Activated gamma-delta T cell (primary cell): Measurements from ENCODE around the gene BEST4.
"Not testable (repeated sequence)": the region's sequence is repeated elsewhere in the genome, so short reads cannot be mapped to it uniquely, and the experiment has no call there.

ENCODE experiments used
- DNase-seq: peaks from one replicate; lab custom pipeline; 2025; lab: John Stamatoyannopoulos, UW

Gene BEST4

GRCh38 chr1:44819608-44820327 lies 31.8 kb upstream of the BEST4 start:
- peak; percentile 50 for DNase-seq

GRCh38 chr1:44819196-44819607 lies 31.2 kb upstream of the BEST4 start:
- no peak for DNase-seq

DNA sequence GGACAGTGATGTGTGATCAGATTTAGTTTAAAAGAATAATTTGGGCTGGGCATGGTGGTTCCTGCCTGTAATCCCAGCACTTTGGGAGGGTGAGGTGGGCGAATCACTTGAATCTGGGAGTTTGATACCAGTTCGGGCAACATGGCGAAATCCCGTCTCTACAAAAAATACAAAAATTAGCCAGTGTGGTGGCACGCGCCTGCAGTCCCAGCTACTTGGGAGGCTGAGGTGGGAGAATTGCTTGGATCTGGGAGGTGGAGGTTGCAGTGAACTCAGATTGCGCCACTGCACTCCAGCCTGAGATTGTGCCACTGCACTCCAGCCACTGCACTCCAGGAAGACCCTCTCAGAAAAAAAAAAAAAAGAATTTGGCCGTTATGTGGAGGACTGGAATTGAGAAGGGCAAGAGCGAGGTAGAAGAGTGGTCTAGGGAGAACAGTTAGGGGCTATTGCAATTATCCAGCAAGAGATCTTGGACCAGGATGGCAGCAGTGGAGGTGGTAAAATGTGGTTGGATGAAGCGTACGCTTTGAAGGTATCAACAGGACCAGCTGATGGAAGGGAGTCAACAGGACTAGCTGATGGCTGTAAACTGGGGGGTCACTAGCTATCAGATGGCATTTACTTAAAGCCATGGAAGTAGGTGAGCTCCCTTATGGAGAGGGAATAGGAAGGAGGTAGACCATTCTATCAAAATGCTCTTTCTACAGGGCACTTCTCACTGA lies 30.0 kb upstream of the BEST4 start:
- DNase-seq = no peak

GRCh38 chr1:44817307-44817706 lies 29.3 kb upstream of the BEST4 start:
- DNase-seq = no peak

DNA sequence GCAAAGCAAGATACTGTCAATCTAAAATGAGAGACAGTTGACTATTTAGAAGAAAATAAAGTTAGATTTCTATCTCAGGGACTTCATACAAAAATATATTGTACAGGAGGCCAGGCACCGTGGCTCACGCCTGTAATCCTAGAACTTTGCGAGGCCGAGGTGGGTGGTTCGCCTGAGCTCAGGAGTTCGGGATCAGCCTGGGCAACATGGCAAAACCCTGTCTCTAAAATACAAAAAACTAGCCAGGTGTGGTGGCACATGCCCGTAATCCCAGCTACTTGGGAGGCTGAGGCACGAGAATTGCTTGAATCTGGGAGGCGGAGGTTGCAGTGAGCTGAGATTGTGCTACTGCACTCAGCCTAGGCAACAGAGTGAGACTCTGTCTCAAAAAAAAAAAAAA lies 28.0 kb upstream of the BEST4 start:
- not testable (repeated sequence) for DNase-seq

DNA sequence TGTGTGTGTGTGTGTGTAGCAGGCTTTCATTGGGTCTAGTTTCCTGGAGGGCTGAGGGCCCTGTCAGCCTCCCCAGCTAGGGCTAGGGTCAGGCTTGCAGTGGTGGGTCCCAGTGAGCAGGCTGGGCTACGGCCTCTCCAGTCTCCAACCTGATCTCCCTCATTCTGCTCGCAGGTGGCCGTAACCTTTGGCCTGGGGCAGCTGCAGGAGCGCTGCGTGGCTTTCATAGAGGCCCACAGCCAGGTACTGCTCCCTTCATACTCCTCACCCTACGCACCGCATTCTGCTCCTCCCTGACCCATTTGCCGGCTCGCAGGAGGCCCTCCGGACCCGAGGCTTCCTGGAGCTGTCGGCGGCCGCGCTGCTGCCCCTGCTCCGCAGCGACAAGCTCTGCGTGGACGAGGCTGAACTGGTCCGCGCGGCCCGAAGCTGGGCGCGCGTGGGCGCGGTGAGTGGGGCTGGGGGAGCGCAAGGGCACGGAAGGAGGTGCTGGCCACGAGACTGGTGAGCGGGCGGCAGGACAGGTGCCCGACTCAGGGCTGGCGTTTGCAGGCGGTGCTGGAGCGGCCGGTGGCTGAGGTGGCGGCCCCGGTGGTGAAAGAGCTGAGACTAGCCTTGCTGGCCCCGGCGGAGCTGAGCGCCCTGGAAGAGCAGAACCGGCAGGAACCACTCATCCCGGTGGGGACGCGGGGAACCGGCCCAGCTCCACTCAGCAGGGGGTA lies 25.0 kb upstream of the BEST4 start:
- no peak for DNase-seq

GRCh38 chr1:44811234-44811633 lies 23.3 kb upstream of the BEST4 start:
- DNase-seq = no peak

- DNase-seq = not testable (repeated sequence)
Observed at GRCh38 chr1:44810762-44811105, 22.8 kb upstream of the BEST4 start.

DNA sequence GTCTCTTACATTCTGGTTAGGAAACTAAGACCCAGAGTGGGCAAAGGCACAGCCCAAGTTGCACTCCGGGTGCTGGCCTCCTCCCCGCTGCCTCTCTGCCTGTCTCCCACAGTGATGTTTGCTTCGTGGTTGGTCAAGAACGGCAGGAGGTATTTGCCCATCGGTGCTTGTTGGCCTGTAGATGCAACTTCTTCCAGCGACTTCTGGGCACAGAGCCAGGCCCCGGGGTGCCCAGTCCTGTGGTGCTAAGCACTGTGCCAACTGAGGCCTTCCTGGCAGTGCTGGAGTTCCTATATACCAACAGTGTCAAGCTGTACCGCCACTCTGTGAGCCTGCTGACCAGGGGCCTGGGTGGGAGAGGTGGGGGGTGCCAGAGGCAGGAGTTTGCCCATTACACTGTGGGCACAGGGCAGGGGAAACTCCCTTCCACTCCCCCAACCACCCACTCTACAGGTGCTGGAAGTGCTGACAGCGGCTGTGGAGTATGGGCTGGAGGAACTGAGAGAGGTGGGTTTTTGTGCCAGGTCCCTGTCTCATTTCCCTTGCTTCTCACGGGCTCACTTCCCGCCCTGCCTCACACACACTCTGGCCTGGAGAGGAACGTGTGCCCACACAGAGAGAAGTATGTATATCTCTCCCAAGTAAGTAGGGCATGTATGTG lies 22.3 kb upstream of the BEST4 start:
- DNase-seq = no peak

DNA sequence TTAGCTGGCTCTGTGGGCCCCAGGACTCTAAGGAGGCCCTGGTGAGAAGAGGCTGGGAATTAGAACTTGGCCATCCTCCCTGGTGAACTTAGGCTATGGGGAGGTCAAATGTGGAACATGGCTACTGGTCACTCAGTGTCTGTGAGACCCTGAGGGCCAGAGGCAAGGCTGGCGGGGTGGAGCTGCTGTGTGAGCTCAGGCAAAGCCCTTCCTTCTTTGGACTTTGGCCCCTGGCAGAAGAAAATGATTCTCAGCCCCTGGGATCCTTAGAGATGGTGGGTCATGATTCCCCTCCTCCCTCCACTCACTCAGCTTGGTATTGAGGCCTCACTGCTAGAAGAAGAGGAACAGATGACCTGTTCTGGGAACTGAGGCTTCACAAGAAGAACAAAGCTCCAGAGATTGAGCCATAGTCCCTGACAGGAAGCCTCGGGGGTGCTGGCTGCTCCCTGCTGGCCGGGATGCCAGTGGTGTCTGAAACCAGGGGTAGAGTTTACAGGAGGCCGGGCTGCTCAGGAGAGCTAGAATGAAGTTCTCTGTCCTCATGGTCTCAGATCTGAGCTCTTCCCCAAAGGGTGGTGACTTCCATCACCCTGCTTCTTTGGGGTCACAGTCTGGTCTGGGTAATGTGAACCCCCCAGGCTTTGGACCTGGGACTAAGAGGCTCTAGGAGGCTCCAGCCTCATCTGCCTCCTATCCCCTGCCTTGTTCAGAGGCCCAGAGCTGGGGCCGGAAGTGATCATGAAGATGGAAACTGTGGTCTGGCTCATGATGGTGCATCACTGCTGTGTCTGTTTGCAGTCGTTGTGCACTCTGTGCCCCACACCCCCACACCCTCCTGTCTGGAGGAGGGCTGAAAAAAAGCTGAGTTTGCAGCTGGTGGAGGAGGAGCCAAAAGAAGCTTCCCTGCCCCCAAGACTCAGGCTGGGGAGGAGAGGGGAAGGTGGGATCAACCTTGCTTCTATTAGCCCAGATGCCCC lies 21.3 kb upstream of the BEST4 start:
- no peak for DNase-seq

DNA sequence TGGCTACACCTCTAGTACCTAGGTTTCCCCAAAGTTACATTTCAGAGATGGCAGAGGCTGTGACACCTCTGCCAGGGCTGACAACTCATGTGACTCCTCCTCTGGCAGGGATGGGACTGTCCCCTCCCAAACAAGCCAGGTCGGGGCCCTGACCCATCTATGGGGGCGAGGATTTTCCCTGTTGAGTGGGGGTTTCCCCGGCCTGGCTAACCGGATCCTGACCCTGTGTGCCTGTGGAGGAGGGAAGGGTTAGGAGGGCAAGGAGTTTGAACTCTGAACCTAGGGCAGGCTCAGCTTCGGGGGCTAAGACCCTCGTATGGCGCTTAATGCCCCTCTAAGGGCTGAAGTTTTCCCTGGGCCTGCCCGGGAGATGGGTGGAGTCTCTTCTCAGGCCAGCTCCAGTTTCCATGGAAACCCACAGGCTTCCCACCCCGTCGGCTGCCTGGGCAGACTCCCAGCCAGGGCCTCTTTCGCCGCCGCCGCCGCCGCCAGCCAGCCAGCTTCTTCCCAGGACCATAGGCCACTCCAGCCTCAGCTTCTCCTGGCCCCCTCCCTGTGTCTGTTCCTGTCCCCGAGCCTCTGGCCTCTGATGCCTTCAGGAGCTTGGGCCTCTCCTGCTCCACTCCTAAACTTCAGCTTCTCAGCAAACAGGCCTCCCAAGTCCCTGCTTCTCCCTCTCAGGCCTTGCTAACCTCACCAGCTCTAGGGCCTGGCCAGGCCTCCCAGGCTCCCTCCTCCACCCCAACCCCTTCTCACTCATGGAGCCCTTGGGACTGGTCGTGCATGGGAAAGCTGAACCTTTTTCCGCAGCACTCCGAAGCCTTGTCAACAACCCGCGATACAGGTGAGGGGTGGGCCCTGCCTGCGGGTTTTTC lies 20.3 kb upstream of the BEST4 start, which contains the start of gene BTBD19:
Gene BTBD19, plus strand, starts transcription at position 461 of the 875 bp plus-strand sequence. Its CDS starts 298 bp downstream, at position 759.
- no peak for DNase-seq

- peak; percentile 50 for DNase-seq
Observed at GRCh38 chr1:44807364-44808062, 19.5 kb upstream of the BEST4 start.

DNA sequence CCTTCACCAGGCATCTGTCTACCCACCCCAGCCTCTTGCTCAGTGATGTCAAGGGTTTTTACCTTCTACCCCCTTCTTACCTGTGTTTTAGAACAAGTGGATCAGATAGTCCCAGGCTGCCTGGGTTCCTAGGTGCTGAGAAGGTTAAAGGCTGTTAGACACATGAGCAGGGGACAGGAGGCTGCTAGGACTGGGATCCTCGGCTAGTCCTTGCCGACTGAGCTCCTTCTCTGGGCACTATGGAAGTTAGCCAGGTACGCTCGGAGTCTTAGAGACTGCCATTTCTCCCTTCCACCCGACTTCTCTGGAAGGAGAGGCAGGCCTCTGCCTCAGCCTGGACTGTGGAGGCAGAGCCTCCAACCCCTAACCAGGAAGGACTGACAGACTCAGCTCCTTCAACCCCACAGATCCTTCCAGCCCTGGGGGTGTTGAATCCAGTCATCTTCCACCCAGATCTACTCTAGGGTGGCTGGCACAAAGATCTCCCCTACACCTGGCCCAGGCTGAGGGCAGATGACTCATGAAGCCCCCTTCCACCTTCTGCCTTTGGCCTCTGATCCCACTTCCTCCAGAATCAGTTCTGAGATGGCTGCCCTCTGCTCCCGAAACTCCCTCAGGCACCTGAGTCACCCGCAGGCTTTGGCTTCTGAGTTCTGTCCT lies 18.9 kb upstream of the BEST4 start, which contains the start of gene DYNLT4:
Gene DYNLT4, minus strand, starts transcription at position 648 of the 660 bp plus-strand sequence. CDS start 683 bp downstream, outside the sequence.
- no peak for DNase-seq

- peak; percentile 38 for DNase-seq
Observed at GRCh38 chr1:44806025-44806703, 18.2 kb upstream of the BEST4 start.

DNA sequence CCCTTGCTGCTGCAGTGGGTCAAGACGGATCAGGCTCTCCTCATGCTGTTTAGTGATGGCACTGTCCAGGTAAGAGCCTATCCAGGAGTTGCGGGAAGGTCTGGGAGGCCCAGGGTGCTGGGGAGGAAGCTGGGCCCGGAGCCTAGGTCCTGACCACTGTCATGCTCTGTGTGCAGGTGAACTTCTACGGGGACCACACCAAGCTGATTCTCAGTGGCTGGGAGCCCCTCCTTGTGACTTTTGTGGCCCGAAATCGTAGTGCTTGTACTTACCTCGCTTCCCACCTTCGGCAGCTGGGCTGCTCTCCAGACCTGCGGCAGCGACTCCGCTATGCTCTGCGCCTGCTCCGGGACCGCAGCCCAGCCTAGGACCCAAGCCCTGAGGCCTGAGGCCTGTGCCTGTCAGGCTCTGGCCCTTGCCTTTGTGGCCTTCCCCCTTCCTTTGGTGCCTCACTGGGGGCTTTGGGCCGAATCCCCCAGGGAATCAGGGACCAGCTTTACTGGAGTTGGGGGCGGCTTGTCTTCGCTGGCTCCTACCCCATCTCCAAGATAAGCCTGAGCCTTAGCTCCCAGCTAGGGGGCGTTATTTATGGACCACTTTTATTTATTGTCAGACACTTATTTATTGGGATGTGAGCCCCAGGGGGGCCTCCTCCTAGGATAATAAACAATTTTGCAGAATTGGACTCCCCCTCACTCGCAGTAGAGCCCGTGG lies 17.5 kb upstream of the BEST4 start:
- DNase-seq = no peak

GRCh38 chr1:44803312-44804095 lies 15.5 kb upstream of the BEST4 start:
- no peak for DNase-seq

- no peak for DNase-seq
Observed at GRCh38 chr1:44803062-44803311, 15.0 kb upstream of the BEST4 start.
